IgD-negative memory B cell (primary cell): ENCODE data around the gene ROBO1. TPM values are rescaled to one million over a fixed set of nuclear protein-coding genes. Genes with fewer than 3 reads are reported as not detected.
"Not testable (repeated sequence)": the region's sequence is repeated elsewhere in the genome, so short reads cannot be mapped to it uniquely, and the experiment has no call there.

Experiments used
- H3K27ac Mint-ChIP-seq, 3 donors: one replicate each; pipeline ENCODE4 v1.8.0; 2020 to 2022; ENCODE audit warnings: mild to moderate bottlenecking in 3 of 3, mixed read lengths in 3 of 3, moderate library complexity in 1 of 3
- H3K27me3 Mint-ChIP-seq: one replicate; pipeline ENCODE4 v1.8.0; 2021; ENCODE audit warnings: mixed read lengths
- H3K36me3 Mint-ChIP-seq: one replicate; pipeline ENCODE4 v1.8.0; 2020; ENCODE audit warnings: mild to moderate bottlenecking, mixed read lengths
- H3K4me1 Mint-ChIP-seq, 3 donors: one replicate each; pipeline ENCODE4 v1.8.0; 2020 to 2022; ENCODE audit warnings: mixed read lengths in 3 of 3, mild to moderate bottlenecking in 1 of 3
- H3K4me3 Mint-ChIP-seq, 4 donors: one replicate each; pipeline ENCODE4 v1.8.0; 2020 to 2022; ENCODE audit warnings: mild to moderate bottlenecking in 4 of 4, mixed read lengths in 4 of 4, moderate library complexity in 3 of 4
- H3K9me3 Mint-ChIP-seq, 3 donors: one replicate each; pipeline ENCODE4 v1.8.0; 2020 to 2021; ENCODE audit warnings: mixed read lengths in 3 of 3, mild to moderate bottlenecking in 1 of 3
- polyA plus RNA-seq: library from polyadenylated mRNA; unstranded; fragments of 300-500 nt; fragmentation: Illumina TruSeq; gene quantifications from one replicate; pipeline ENCODE4 v1.2.3, GENCODE V29; 2021

The ROBO1 gene
- polyA plus RNA-seq, 1 donor from 2014 or later, result 2.3 TPM

DNA sequence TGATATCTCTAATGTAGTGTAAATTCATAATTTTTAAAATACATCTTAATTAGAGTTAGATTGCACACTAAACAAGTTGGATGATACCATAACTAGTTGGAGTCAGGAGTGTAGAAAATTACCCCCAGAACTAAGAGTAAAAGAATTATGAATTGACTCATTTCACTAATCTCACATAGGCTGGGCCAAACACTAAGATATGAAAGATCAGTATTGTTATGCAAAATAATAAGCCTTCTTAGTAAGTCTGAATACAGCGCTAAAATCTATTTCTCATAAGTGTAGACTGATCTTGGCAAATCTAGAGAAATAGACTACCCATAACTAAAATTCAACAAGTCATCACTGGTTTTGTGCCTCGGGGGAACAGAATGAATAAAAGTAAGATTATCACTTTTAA is 979.0 kb downstream of the ROBO1 start:
- H3K27me3 Mint-ChIP-seq, result no peaks in the 10 kb centered on the region
- H3K4me1 Mint-ChIP-seq, result no peaks in the 10 kb centered on the region
- H3K9me3 Mint-ChIP-seq, result peaks cover 0 to 3% (median 0%) of the 10 kb centered on the region in 3 donors
- no peaks in the 10 kb centered on the region for H3K36me3 Mint-ChIP-seq
- no peak overlapping the region for H3K4me3 Mint-ChIP-seq
- H3K27ac Mint-ChIP-seq, result no peak overlapping the region

DNA sequence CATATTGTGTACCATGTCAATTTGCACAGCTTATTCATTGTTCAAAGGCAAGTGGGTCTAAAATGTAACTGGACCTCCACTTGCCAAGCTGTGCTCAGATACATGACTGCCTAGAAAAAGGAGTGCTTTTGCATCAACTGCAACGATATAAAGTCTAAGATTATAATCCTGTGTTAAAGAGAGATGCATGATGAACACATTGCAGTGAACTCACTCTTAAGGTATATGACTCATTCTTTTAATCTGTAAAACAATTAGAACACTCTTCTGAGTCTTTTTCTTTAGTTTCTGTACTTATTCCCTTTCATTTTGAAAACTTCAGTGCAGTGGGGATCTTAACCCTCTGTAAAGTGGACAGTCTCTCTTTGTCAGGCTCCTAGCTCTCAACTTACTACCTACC is 982.8 kb downstream of the ROBO1 start:
- H3K27me3 Mint-ChIP-seq, result no peaks in the 10 kb centered on the region
- H3K9me3 Mint-ChIP-seq, result peaks cover 0 to 12% (median 8%) of the 10 kb centered on the region in 3 donors
- no peak overlapping the region for H3K27ac Mint-ChIP-seq
- peaks cover 1% of the 10 kb centered on the region for H3K36me3 Mint-ChIP-seq
- no peak overlapping the region for H3K4me3 Mint-ChIP-seq
- no peaks in the 10 kb centered on the region for H3K4me1 Mint-ChIP-seq

DNA sequence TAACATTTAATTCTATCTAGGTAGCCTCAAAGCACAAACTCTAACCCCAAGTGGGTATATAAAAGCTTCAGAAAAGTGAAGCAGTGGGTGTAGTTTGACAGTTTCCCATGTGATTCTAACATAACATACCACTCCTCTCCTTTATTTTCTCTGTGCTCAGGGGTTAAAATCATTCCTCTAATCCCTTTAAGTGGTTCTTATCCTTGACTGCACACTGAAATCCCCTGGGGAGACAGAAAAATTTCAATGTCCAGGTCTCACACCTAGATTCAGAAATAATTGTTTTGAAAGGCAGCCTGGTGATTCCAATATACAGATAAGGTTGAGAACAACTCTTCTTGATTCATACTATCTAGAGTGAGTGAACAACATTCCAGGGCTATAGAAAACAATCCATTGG is 986.4 kb downstream of the ROBO1 start:
- Mint-ChIP-seq H3K4me1 (no peaks in the 10 kb centered on the region), H3K27ac (no peak overlapping the region), H3K27me3 (no peaks in the 10 kb centered on the region), H3K4me3 (no peak overlapping the region), H3K36me3 (peaks cover 1% of the 10 kb centered on the region), H3K9me3 (peaks cover 2 to 12% (median 8%) of the 10 kb centered on the region in 3 donors)

DNA sequence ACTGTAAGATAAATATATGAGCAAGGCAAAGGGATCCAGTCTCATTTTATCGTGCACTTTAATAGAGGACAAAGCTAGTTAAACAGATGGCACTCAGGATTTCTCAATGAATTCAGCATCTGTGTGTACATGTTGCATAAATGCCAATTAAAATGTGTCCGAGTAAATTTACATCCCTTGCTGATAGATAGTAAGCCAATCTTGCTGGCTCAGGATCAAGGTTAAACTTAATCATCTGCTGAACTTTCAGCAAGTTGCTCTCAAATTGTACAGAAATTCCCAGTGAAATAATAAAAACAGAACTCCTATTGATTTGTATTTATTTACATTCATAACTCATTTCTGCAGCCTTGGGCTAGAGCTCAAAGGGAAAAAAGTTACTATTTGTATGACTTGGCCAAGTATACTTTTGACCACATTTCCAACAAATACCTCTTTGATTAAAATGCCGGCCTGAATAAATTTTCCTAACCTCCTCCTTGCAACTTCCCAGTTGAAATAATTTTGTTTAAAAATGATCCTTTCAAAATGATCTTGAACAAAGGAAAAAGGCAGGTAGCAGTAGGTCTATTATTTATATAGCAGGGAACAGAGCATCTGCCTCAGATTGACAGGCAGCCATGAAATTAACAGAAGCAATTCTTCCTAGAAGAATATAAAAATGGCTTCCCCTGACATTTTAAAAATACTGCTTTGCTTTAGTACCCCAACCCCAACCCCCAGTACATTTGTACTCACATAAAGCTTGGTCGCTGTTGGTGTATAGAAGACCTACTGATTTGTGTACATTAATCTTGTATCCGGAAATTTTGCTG is 1001.9 kb downstream of the ROBO1 start:
- Mint-ChIP-seq H3K4me3 (no peak overlapping the region), H3K27ac (no peak overlapping the region), H3K27me3 (no peaks in the 10 kb centered on the region), H3K9me3 (peaks cover 2 to 12% (median 4%) of the 10 kb centered on the region in 3 donors), H3K4me1 (no peaks in the 10 kb centered on the region), H3K36me3 (no peaks in the 10 kb centered on the region)

DNA sequence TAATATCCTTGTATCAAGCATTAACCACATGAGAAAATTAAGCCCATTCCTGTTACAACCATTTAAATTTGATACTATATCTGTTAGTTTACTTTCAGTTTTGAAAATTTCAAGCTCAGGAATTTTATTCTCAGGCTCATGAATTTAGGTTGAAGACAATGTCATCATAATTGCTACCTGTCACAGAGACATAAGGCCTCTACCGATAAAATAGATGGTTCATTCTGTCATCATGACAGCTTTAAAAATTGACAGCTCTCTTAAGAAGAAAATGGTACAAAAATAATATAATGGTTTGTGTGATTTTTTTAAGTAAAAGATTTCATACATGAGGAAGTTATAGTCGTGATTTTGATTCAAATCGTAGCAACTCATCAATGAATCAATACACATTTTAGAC is 1003.2 kb downstream of the ROBO1 start:
- H3K9me3 Mint-ChIP-seq, result peaks cover 3 to 12% (median 4%) of the 10 kb centered on the region in 3 donors
- no peaks in the 10 kb centered on the region for H3K36me3 Mint-ChIP-seq
- H3K27ac Mint-ChIP-seq, result no peak overlapping the region
- no peaks in the 10 kb centered on the region for H3K4me1 Mint-ChIP-seq
- no peaks in the 10 kb centered on the region for H3K27me3 Mint-ChIP-seq
- H3K4me3 Mint-ChIP-seq, result no peak overlapping the region

DNA sequence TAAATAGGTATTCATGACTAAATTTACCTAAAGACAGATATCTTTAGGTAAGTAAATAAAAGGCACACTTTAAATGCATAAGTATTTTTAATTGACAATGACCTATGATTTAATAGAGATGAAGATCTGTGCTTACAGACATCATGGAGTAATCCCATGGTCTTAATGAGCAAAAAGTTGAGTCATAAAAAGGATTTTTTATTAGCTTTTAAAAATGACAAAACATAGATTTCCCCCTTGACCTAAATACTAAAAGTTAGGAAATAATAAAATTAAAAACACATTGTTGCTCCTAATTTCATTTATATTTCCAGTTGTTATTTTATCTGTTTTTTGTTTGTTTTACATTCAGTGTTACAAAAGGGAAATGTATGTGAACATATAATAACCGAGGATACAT is 1005.7 kb downstream of the ROBO1 start:
- H3K27me3 Mint-ChIP-seq, result no peaks in the 10 kb centered on the region
- H3K27ac Mint-ChIP-seq, result no peak overlapping the region

DNA sequence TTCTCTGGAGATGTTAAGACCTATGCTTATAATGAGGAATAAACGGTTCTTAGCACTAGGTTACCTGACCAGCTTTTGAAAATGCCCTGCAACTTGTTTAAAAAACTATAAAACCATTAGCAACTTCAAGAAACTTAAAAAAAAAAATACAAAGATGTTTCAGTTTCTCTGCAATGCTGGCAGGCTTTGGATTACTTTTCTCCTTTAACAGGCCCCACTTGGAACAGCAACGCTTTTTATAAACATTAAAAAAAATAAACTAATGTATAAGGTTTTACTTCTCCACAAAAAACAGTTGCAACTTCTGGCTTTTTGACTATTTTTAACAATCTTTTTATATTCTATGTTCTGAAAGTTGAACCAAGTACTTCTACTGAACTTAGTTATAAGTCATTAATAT is 1006.7 kb downstream of the ROBO1 start:
- H3K4me1 Mint-ChIP-seq, result no peaks in the 10 kb centered on the region
- H3K9me3 Mint-ChIP-seq, result peaks cover 0 to 6% (median 3%) of the 10 kb centered on the region in 3 donors
- no peaks in the 10 kb centered on the region for H3K27me3 Mint-ChIP-seq
- H3K4me3 Mint-ChIP-seq, result no peak overlapping the region
- H3K36me3 Mint-ChIP-seq, result peaks cover 2% of the 10 kb centered on the region
- H3K27ac Mint-ChIP-seq, result no peak overlapping the region

More for the DNA sequence above, 1005.7 kb downstream of the ROBO1 start:
- no peak overlapping the region for H3K4me3 Mint-ChIP-seq
- no peaks in the 10 kb centered on the region for H3K36me3 Mint-ChIP-seq
- H3K9me3 Mint-ChIP-seq, result peaks cover 0 to 3% (median 3%) of the 10 kb centered on the region in 3 donors
- no peaks in the 10 kb centered on the region for H3K4me1 Mint-ChIP-seq

DNA sequence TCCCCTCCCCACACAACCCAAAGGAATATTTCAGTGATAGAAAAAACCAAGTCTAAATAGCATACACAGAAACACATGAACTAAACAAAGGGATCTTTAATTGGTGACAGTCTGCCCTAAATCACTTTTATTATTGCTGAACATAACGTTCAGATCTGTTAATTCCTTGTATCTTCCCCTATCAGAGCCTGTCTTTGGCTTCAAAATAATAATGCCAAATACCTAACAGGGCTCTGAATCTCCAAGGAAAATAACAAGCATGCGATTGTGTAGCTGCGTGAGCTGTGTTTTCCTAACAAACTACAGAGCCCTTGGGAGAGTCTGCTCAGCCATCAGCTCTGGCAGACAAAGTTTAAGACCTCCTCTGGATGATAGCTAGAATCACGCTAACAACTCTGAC is 1010.1 kb downstream of the ROBO1 start:
- Mint-ChIP-seq H3K4me3 (no peak overlapping the region), H3K36me3 (peaks cover 3% of the 10 kb centered on the region), H3K9me3 (peaks cover 0 to 6% (median 1%) of the 10 kb centered on the region in 3 donors), H3K27me3 (no peaks in the 10 kb centered on the region), H3K27ac (no peak overlapping the region), H3K4me1 (no peaks in the 10 kb centered on the region)

DNA sequence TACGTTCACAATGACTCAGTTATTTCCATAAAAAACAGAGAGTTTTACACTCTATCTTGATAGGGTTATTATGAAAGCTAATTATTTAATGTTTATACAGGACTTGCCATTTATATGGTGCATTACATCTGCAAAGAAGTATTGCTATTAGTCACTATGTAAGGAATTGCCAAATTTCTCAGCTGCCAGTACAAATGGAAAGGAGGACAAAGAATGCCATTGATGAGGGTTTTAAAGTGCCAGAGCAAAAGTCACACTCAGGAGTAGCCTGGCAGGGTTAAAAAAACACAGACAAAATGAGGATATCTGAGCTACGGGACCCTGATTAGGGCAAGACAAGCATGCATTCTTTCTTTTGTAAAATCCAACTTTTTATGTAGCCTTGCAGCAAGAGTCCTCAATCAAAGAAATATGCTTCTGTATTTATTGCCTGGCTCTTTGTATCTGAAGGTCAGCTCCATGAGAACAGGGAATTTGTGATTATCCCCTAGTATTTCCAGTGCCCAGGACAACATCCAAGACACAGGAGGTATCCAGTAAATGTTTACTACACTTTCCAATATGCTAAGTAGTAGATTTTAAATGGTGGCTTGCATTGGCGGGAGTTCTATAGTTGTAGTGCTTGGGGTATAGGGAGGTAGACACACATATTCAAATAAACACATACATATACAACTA is 1013.6 kb downstream of the ROBO1 start:
- Mint-ChIP-seq H3K36me3 (peaks cover 3% of the 10 kb centered on the region), H3K4me1 (no peaks in the 10 kb centered on the region), H3K4me3 (no peak overlapping the region), H3K9me3 (peaks cover 0 to 5% (median 0%) of the 10 kb centered on the region in 3 donors), H3K27ac (no peak overlapping the region), H3K27me3 (no peaks in the 10 kb centered on the region)

DNA sequence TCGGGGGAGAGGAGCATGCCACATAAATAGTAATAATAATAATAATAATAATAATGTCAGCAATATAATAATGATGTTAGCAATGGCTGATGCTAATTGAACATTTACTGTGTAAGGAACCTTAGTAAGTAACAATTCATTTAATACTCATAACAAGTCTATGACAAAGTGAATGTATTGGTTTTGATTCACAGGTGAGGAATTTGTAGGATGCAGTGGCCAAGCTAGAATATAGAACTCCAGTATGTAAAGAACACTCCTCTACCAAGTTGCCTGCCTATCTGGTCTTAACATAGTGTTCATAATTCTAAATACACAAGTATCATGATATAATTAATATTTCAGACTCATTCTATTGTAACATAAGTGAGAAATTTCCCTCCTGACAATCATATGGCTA is 1016.5 kb downstream of the ROBO1 start:
- Mint-ChIP-seq H3K4me3 (no peak overlapping the region), H3K4me1 (no peaks in the 10 kb centered on the region), H3K27me3 (no peaks in the 10 kb centered on the region), H3K27ac (no peak overlapping the region), H3K36me3 (peaks cover 2% of the 10 kb centered on the region), H3K9me3 (peaks cover 0 to 3% (median 2%) of the 10 kb centered on the region in 3 donors)

DNA sequence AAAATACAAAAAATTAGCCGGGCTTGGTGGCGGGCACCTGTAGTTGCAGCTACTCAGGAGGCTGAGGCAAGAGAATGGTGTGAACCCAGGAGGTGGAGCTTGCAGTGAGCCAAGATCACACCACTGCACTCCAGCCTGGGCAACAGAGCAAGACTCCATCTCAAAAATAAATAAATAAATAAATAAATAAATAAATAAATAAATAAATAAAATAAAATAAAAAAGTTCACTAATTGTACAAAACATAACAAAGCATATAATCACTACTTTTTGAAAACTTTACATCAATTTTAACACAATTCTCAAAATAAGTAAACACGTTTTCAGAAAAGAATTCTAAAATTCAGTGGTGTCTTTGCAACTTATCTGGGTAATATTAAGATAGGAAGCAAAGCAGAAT is 1017.5 kb downstream of the ROBO1 start:
- H3K36me3 Mint-ChIP-seq, H3K27ac Mint-ChIP-seq, H3K4me1 Mint-ChIP-seq, H3K4me3 Mint-ChIP-seq, H3K9me3 Mint-ChIP-seq, H3K27me3 Mint-ChIP-seq: not testable (repeated sequence)

DNA sequence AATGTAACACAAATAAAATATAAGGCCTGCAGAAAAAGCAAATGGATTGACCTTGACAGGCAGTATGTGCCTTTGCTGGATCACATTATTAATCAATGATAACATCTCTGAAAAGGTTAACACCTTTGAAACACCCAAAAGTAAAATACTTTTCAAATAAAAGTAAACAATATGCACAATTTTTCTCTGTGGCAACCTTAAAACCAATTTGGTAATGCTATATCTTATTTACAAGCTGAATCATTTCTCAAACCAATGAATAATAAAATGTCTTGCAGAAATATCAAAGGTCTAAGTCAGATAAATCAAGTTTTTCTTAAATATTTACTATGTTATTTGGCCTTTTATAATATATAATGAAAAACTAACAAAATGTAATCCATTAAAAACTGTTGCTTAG is 1018.7 kb downstream of the ROBO1 start:
- H3K36me3 Mint-ChIP-seq, result peaks cover 3% of the 10 kb centered on the region
- H3K27me3 Mint-ChIP-seq, result no peaks in the 10 kb centered on the region
- no peak overlapping the region for H3K4me3 Mint-ChIP-seq
- no peak overlapping the region for H3K27ac Mint-ChIP-seq
- peaks cover 0 to 9% (median 7%) of the 10 kb centered on the region in 3 donors for H3K9me3 Mint-ChIP-seq
- no peaks in the 10 kb centered on the region for H3K4me1 Mint-ChIP-seq

DNA sequence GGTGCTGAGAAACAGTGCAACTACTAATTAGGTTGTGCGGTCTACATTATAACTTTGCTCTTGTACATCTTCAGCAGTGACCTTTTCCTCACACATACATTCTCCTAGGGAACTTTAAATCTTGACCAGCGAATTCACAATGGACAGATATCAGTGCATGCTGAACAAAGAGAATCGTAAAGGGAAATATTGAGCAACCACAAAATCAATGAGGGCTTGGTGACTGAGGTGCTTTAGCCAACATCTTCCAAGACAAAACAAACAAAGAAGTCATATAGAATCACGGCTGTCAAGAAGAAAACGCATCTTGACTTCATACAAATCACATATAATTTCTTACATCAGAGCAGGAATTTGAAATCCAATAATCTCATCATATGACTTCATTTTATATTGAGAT is 1022.0 kb downstream of the ROBO1 start:
- peaks cover 2% of the 10 kb centered on the region for H3K36me3 Mint-ChIP-seq
- peaks cover 1 to 9% (median 7%) of the 10 kb centered on the region in 3 donors for H3K9me3 Mint-ChIP-seq
- no peak overlapping the region for H3K27ac Mint-ChIP-seq
- H3K27me3 Mint-ChIP-seq, result no peaks in the 10 kb centered on the region
- H3K4me1 Mint-ChIP-seq, result no peaks in the 10 kb centered on the region
- no peak overlapping the region for H3K4me3 Mint-ChIP-seq

DNA sequence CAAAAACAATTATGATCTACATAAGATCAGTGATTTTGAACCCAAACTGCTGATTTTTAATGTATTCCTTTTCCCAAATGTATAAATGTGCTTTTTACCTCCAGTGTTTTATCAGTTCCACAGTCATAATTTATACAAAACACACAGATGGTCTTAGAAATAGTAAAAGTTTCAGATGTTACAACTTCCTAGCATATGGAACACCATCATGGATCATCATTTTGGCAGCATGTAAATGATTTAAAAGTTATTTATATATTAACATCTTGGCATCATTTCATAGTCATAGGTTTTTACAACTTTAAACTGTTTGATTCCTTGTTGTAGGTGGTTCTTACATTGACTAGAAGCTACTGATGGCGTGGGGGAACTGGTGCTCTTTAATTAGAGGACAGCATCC is 1025.3 kb downstream of the ROBO1 start:
- no peak overlapping the region for H3K27ac Mint-ChIP-seq
- no peaks in the 10 kb centered on the region for H3K4me1 Mint-ChIP-seq
- no peak overlapping the region for H3K4me3 Mint-ChIP-seq
- H3K9me3 Mint-ChIP-seq, result peaks cover 5 to 9% (median 6%) of the 10 kb centered on the region in 3 donors
- peaks cover 2% of the 10 kb centered on the region for H3K36me3 Mint-ChIP-seq
- H3K27me3 Mint-ChIP-seq, result no peaks in the 10 kb centered on the region

DNA sequence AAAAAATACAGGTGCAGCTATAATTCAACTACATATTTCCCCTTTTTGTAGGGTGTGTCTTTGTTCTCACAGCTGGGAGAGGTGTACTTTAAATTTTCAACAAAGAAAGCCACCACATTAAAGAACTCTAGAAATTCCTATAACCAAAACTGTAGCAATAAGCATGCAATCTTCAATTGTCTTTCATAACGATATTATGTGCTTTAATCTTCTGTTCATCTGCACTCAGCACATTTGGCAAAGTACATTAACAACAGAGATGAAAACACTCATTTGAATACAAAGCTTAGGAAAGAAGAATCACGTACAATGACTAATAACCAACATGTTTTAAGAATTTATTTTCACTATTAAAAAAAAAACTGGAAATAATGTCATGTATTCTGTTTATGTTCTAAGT is 1025.8 kb downstream of the ROBO1 start:
- H3K4me1 Mint-ChIP-seq, result no peaks in the 10 kb centered on the region
- no peak overlapping the region for H3K4me3 Mint-ChIP-seq
- peaks cover 5 to 9% (median 7%) of the 10 kb centered on the region in 3 donors for H3K9me3 Mint-ChIP-seq
- peaks cover 2% of the 10 kb centered on the region for H3K36me3 Mint-ChIP-seq
- no peak overlapping the region for H3K27ac Mint-ChIP-seq
- no peaks in the 10 kb centered on the region for H3K27me3 Mint-ChIP-seq
